GM12892 (cell line): ENCODE measurements around the gene NOC4L. TPM values are rescaled to one million over a fixed set of nuclear protein-coding genes. Genes with fewer than 3 reads are reported as not detected.
"Not testable (repeated sequence)": the region's sequence is repeated elsewhere in the genome, so short reads cannot be mapped to it uniquely, and the experiment has no call there.

ENCODE experiments used
- DNase-seq: peaks from one replicate; pipeline ENCODE4 v3.0.0; 2011; ENCODE audit not compliant: insufficient read length
- FAIRE-seq: peaks from 2 replicates; lab custom pipeline; 2011; peaks lifted over from hg19 to GRCh38; lab: Jason Lieb, UNC
- POLR2A ChIP-seq: IDR thresholded peaks from 2 replicates; pipeline ENCODE4 v1.6.1; 2011; ENCODE audit warnings: low read depth, low read length, control low read depth
- POLR2AphosphoS5 ChIP-seq: IDR thresholded peaks from 2 replicates; pipeline ENCODE4 v1.6.1; 2011; ENCODE audit warnings: low read depth, low read length, control low read depth
- TAF1 ChIP-seq: IDR thresholded peaks from 2 replicates; pipeline ENCODE4 v1.6.1; 2011; ENCODE audit warnings: low read depth, mild to moderate bottlenecking, control low read depth, low read length, borderline replicate concordance
- polyA plus RNA-seq: library from polyadenylated mRNA; unstranded; fragments of >200 nt; gene quantifications from one replicate; pipeline ENCODE4 v1.2.1, GENCODE V29; 2012; ENCODE audit warnings: missing spikeins, inconsistent platforms; ENCODE audit not compliant: missing spikeins

The NOC4L gene
- polyA plus RNA-seq: 5.2 TPM

GRCh38 chr12:132144115-132144809, at the start of gene NOC4L, which contains the start of gene DDX51:
Gene NOC4L, plus strand, starts transcription at chr12:132144457. Its CDS starts 32 bp downstream, at chr12:132144489.
Gene DDX51, minus strand, starts transcription at chr12:132144319. Its CDS starts 23 bp downstream, at chr12:132144296.
- peak; percentile 40; the same call in 1 of the 2 replicates for TF ChIP-seq POLR2AphosphoS5
- TF ChIP-seq TAF1: peak; percentile 82
- TF ChIP-seq POLR2A: peak; percentile 87; the same call in 1 of the 2 replicates
- DNase-seq (peak; percentile 97), FAIRE-seq (peak; percentile 100)

DNA sequence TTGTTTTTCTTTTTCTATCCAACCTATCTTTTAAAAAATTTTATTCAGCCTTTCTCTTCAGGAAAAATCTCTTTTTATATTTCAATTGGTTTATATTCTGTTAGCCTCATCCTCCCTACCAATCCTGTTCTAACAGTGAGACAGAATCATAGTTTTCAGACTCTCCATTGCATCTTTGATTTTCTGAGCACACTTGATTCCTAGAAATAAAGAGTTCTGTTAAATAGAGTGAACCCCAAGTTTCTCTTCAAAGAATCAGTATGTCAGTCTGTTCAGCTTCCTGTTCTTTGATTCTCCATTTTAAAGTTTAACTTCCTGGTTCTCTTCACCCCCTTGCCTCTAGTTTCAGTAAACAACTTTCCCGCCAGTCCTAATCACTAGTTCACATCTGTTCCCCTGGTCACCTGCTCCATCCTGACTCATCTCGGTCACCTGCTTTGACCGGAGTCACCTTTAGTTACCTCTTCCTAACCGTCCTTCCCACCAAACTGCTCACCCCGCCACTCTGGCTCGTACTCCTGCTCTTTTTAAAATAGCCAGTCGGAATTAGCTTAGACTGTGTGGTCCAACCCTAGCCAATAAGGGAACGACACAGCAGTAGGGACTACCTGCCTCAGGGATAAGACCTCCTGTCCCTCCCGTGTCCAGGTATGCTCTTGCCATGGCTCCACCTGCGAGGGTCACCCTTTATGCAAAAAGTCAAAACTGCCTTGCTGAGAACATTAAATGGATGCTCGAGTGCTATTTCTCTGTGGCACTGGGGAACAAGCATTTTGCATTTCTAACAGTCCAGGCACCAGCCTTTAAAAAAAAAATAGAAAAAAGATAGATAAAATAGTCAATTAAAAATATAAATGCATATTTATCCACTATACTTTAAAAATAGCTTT, 48.5 kb upstream of the NOC4L start:
- TF ChIP-seq POLR2AphosphoS5 (no peak), TAF1 (no peak)
- no peak for FAIRE-seq
- DNase-seq: no peak

- DNase-seq (no peak), FAIRE-seq (no peak)
- TF ChIP-seq POLR2AphosphoS5: no peak
- no peak for TF ChIP-seq POLR2A
- no peak for TF ChIP-seq TAF1
Observed at GRCh38 chr12:132099739-132100138, 44.5 kb upstream of the NOC4L start.

DNA sequence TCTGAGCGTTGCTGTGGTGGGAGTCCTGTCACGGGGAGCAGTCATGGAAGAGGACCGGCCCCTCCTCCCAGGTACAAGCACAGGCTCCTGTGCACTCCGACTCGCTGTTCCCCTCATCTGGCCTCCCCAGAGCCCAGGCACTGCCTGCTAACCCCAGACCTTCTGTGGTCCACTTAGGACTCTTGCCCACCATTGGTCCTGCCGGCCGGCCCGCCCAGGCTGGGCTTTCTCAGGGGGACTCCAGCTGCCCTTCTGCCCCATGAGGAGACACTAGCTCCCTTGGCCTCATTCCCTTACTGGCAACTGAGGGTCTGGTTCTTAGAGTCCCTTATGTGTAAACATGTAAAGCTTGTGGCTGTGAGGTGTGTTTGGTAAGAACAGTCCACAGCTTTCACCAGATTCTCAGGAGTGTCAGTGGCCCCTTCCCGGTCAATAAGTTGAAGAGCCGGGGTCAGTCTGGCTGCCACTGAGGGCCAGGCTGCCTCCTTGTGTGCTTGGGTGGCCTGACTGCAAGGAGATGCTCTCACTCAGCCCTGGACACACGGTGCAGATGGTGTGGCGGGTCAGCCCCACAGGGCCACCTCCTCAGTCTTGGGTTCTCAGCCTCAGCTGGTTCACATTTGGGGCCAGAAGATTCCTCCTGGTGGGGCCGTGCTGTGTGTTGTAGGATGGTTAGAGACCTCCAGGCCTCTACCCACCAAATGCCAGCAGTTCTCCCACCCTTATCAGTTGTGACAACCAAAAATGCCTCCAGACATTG, 43.8 kb upstream of the NOC4L start:
- FAIRE-seq (no peak), DNase-seq (no peak)
- TF ChIP-seq POLR2A: no peak
- no peak for TF ChIP-seq TAF1
- TF ChIP-seq POLR2AphosphoS5: no peak

- FAIRE-seq (no peak), DNase-seq (no peak)
- TF ChIP-seq POLR2AphosphoS5: no peak
- TF ChIP-seq POLR2A: no peak
- TF ChIP-seq TAF1: no peak
Observed at GRCh38 chr12:132102297-132102696, 42.0 kb upstream of the NOC4L start.

DNA sequence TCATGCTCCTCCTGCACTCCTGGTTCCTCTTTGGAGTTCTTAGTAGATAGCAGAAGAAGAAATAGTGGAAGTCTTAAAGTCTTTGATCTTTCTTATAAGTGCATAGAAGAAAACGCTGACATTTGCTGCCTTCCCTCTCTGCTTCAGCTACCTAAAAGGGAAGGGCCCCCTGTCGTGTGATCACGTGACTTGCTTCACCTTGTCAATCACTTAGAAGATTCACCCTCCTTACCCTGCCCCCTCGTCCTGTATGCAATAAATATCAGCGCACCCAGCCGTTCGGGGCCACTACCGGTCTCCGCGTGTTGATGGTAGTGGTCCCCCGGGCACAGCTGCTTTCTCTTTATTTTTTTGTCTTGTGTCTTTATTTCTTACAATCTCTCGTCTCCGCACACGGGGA, 41.2 kb upstream of the NOC4L start:
- DNase-seq, FAIRE-seq: not testable (repeated sequence)

DNA sequence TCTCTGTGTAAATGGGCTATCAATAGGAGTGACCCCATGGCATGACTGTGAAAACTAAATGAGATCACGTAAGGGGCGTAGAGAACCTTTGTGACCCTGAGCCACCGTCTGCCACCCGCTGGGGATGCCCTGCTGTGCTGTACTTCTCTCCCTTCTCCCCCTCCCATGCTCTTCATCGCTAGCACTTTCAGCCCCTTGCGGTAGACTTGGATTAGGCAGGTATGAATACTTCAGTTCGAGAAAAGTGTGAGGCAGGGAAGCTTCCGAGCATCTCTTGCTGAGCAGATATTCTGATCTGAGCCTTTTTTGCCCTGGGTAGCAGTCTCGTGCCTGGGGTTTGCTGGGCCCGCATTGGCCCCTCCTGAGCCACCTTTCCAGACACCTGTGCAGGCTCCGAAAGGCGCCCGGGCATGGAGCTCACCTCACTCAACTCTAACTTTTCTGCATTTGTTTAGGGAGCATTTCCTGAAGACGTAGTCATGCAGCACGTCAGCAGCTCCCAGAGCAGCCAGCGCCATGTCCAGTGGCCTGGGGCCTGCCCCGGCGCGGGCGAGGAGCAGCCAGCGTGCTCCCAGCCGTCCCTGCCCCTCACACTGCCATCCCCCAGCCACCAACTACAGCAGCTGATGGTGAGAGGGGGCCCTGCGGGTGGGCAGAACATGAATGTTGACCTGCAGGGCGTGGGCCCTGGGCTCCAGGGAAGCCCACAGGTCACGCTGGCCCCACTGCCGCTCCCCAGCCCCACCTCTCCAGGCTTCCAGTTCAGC, 40.5 kb upstream of the NOC4L start:
- no peak for FAIRE-seq
- no peak for DNase-seq
- TF ChIP-seq TAF1 (no peak), POLR2AphosphoS5 (no peak), POLR2A (no peak)

DNA sequence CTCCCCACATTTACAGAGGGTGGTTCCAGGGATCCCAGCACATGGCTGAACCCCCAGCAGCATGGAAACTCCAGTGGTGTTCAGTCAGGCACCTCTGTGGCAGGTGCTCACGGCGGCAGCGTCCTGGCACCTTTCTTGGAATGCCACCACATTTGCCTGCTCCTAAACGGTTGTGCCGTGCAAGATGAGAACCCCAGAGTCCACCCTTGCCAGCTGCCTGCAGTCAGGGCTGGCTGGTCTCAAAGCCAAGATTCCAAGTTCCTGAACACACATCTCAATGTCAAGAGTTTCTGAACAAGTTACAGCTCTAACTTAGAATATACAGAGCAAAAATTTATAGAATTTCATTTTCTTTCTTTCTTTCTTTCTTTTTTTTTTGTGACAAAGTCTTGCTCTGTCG, 38.8 kb upstream of the NOC4L start:
- no peak for FAIRE-seq
- DNase-seq: no peak

GRCh38 chr12:132106921-132107320, 37.3 kb upstream of the NOC4L start:
- DNase-seq (no peak), FAIRE-seq (no peak)
- TF ChIP-seq POLR2AphosphoS5 (no peak), TAF1 (no peak), POLR2A (no peak)

More for the DNA sequence above, 38.8 kb upstream of the NOC4L start:
- TF ChIP-seq TAF1 (no peak), POLR2A (no peak), POLR2AphosphoS5 (no peak)

DNA sequence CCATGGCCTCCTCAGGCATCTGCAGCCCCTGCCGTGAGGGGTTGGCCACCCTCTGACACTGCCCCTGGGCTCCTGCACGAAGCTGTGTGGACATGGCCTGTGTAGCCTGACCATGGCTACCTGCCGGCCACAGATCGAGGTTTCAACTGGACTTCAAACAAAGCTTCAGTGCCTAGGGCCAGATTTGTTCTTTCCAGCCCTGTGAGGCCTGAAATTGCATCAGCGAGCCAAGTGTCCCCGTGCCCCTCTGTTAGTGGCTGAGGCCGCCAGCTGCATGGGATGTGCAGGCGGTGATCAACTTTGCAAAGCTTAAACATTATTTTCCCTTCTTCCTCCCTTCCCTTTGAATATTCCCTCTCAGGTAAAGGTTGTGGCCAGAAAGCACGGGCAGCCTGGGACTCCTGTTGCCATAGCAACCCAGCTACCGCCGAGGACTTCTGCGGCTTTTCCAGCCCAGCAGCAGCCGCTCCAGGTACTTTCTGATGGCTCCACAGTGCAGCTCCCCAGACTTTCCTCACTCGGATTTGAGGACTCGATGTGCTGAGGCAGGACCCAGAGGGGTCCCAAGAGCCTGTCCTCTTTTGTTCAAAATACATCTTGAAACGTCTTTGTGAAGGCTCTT, 35.9 kb upstream of the NOC4L start:
- FAIRE-seq (no peak), DNase-seq (no peak)
- no peak for TF ChIP-seq POLR2AphosphoS5
- no peak for TF ChIP-seq TAF1
- TF ChIP-seq POLR2A: no peak
